ACC112 (cell line): ENCODE data around the gene ULBP2.
"Not testable (repeated sequence)": the region's sequence is repeated elsewhere in the genome, so short reads cannot be mapped to it uniquely, and the experiment has no call there.

Experiments
- H2AFZ ChIP-seq: fragments of 200-600 bp; sonication (generic); one replicate; pipeline ENCODE4 v1.6.0; 2017; ENCODE audit warnings: antibody characterized with exemption, low read length; ENCODE audit not compliant: unreplicated experiment
- H3K27ac ChIP-seq: fragments of 200-600 bp; sonication (generic); 2 replicates; pipeline ENCODE4 v1.5.1; 2014; ENCODE audit warnings: low read depth, mild to moderate bottlenecking, antibody characterized with exemption, low read length, moderate library complexity
- H3K27me3 ChIP-seq: fragments of 200-600 bp; sonication (generic); 2 replicates; pipeline ENCODE4 v1.6.1; 2014; ENCODE audit warnings: mild to moderate bottlenecking, antibody characterized with exemption, low read length, moderate library complexity, mixed read lengths; ENCODE audit not compliant: insufficient read depth
- H3K36me3 ChIP-seq: fragments of 200-600 bp; sonication (generic); 2 replicates; pipeline ENCODE4 v1.6.1; 2016; ENCODE audit warnings: mild to moderate bottlenecking, antibody characterized with exemption, low read length, moderate library complexity, mixed read lengths; ENCODE audit not compliant: insufficient read depth
- H3K4me1 ChIP-seq: fragments of 200-600 bp; sonication (generic); one replicate; pipeline ENCODE4 v1.6.1; 2016; ENCODE audit warnings: low read length, mixed read lengths; ENCODE audit not compliant: insufficient read depth, unreplicated experiment, control insufficient read depth
- H3K4me3 ChIP-seq: fragments of 200-600 bp; sonication (generic); 2 replicates; pipeline ENCODE4 v1.5.1; 2014; ENCODE audit warnings: mild to moderate bottlenecking, low read depth, low read length
- H3K79me2 ChIP-seq: fragments of 200-600 bp; sonication (generic); one replicate; pipeline ENCODE4 v1.6.0; 2016; ENCODE audit warnings: low read length; ENCODE audit not compliant: control insufficient read depth, unreplicated experiment, insufficient read depth

ULBP2 gene

GRCh38 chr6:149951626-149952025 is 9.8 kb downstream of the ULBP2 start:
- H3K27me3 ChIP-seq = peaks cover 48% of the 10 kb centered on the region
- H3K27ac ChIP-seq = no peak overlapping the region

GRCh38 chr6:149953390-149953789 is 11.6 kb downstream of the ULBP2 start:
- Histone ChIP-seq H3K4me3 (peak overlapping the region; percentile 16; the same call in 1 of the 2 replicates), H3K27me3 (peaks cover 56% of the 10 kb centered on the region)
- H3K36me3 ChIP-seq, H3K27ac ChIP-seq, H3K4me1 ChIP-seq, H3K79me2 ChIP-seq, H2AFZ ChIP-seq: not testable (repeated sequence)

More at GRCh38 chr6:149951626-149952025, 9.8 kb downstream of the ULBP2 start:
- H3K36me3 ChIP-seq = no peaks in the 10 kb centered on the region
- H2AFZ ChIP-seq = no peak overlapping the region
- no peak overlapping the region for H3K4me3 ChIP-seq
- H3K4me1 ChIP-seq = no peaks in the 10 kb centered on the region
- no peaks in the 10 kb centered on the region for H3K79me2 ChIP-seq

GRCh38 chr6:149953934-149954327 is 12.1 kb downstream of the ULBP2 start:
- H3K27me3 ChIP-seq = peaks cover 57% of the 10 kb centered on the region
- H3K4me1 ChIP-seq, H3K36me3 ChIP-seq, H2AFZ ChIP-seq, H3K79me2 ChIP-seq, H3K27ac ChIP-seq: not testable (repeated sequence)
- peak overlapping the region; percentile 54 for H3K4me3 ChIP-seq

- peaks cover 60% of the 10 kb centered on the region for H3K27me3 ChIP-seq
- H3K79me2 ChIP-seq, H3K27ac ChIP-seq, H2AFZ ChIP-seq, H3K4me1 ChIP-seq, H3K36me3 ChIP-seq: not testable (repeated sequence)
- H3K4me3 ChIP-seq = peak overlapping the region; percentile 54
Measured at GRCh38 chr6:149954328-149954983, 12.6 kb downstream of the ULBP2 start.

GRCh38 chr6:149954984-149955653 is 13.3 kb downstream of the ULBP2 start:
- H3K4me1 ChIP-seq, H3K36me3 ChIP-seq, H3K79me2 ChIP-seq, H3K27ac ChIP-seq, H2AFZ ChIP-seq: not testable (repeated sequence)
- 0 out of 2 replicates have a peak overlapping the region, but pooled peaks have one; percentile 12 for H3K4me3 ChIP-seq
- H3K27me3 ChIP-seq = peaks cover 60% of the 10 kb centered on the region

GRCh38 chr6:149955654-149956317 is 14.0 kb downstream of the ULBP2 start:
- not testable (repeated sequence) for H3K4me3 ChIP-seq, H3K79me2 ChIP-seq, H3K36me3 ChIP-seq, H3K27ac ChIP-seq, H3K4me1 ChIP-seq, H2AFZ ChIP-seq
- H3K27me3 ChIP-seq = peaks cover 56% of the 10 kb centered on the region

GRCh38 chr6:149958124-149958523 is 16.3 kb downstream of the ULBP2 start:
- H3K79me2 ChIP-seq, H3K4me3 ChIP-seq, H2AFZ ChIP-seq, H3K27ac ChIP-seq, H3K4me1 ChIP-seq, H3K36me3 ChIP-seq: not testable (repeated sequence)
- H3K27me3 ChIP-seq = peaks cover 33% of the 10 kb centered on the region

GRCh38 chr6:149959806-149960205 is 18.0 kb downstream of the ULBP2 start:
- H3K36me3 ChIP-seq, H3K79me2 ChIP-seq, H3K4me1 ChIP-seq, H3K27ac ChIP-seq, H3K4me3 ChIP-seq, H2AFZ ChIP-seq: not testable (repeated sequence)
- peaks cover 37% of the 10 kb centered on the region for H3K27me3 ChIP-seq

GRCh38 chr6:149960488-149960887 is 18.7 kb downstream of the ULBP2 start:
- H3K36me3 ChIP-seq = no peaks in the 10 kb centered on the region

GRCh38 chr6:149961728-149962425 is 20.1 kb downstream of the ULBP2 start:
- H3K4me3 ChIP-seq = no peak overlapping the region
- no peak overlapping the region for H3K27ac ChIP-seq
- peaks cover 39% of the 10 kb centered on the region for H3K27me3 ChIP-seq
- H2AFZ ChIP-seq = no peak overlapping the region
- H3K4me1 ChIP-seq = peaks cover 8% of the 10 kb centered on the region
- no peaks in the 10 kb centered on the region for H3K36me3 ChIP-seq
- H3K79me2 ChIP-seq = no peaks in the 10 kb centered on the region

More at GRCh38 chr6:149960488-149960887, 18.7 kb downstream of the ULBP2 start:
- Histone ChIP-seq H3K4me3 (no peak overlapping the region), H3K79me2 (no peaks in the 10 kb centered on the region), H3K4me1 (peaks cover 8% of the 10 kb centered on the region), H3K27ac (no peak overlapping the region), H3K27me3 (peaks cover 38% of the 10 kb centered on the region), H2AFZ (no peak overlapping the region)
